TTC549 (cell line): ENCODE measurements around the gene MYLK3.

Source experiments
- FAIRE-seq: peaks from 2 replicates; lab custom pipeline; 2012; peaks lifted over from hg19 to GRCh38; lab: Jason Lieb, UNC

MYLK3 gene

GRCh38 chr16:46757339-46758050 is 9.4 kb upstream of the MYLK3 start:
- FAIRE-seq, result no peak

GRCh38 chr16:46756772-46757171 is 8.6 kb upstream of the MYLK3 start:
- no peak for FAIRE-seq

DNA sequence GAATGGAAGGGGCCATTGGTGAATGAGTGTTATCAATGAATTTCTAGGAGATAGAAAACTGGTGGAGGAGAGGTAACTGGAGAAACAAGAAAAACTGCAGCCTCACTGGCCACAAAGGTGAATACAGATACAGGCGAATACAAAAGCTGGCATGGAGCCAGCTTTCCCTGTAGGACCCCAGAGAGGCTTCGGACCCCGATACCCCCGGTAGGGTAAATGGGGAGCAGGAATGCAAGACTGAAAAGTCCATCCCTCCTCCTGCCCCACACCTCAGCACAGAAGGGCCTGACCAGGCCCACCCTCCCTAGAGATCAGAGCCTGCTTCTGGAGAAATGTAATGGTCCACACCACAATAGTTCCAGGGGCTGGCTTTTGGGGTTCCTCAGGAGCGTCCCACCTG is 4.9 kb upstream of the MYLK3 start:
- no peak for FAIRE-seq

DNA sequence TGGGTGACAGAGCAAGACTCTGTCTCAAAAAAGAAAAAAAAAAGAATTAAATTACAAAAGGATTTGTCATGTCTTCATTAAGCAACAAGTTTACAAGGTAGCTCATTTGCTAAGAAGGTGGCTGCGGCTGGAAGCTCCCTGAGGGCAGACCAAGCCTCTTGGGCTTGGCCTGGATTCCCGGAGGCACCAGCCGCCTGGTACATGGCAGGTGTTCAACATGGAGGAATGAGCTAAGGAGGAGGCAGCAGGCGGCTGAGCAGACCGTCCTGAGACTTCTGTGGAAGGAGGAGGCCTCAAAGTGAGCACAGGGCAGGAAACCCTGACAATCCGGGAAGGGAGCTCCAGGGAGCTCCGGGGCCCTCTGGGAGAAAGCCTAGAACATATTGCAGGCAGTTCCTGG is 3.2 kb upstream of the MYLK3 start:
- no peak for FAIRE-seq

DNA sequence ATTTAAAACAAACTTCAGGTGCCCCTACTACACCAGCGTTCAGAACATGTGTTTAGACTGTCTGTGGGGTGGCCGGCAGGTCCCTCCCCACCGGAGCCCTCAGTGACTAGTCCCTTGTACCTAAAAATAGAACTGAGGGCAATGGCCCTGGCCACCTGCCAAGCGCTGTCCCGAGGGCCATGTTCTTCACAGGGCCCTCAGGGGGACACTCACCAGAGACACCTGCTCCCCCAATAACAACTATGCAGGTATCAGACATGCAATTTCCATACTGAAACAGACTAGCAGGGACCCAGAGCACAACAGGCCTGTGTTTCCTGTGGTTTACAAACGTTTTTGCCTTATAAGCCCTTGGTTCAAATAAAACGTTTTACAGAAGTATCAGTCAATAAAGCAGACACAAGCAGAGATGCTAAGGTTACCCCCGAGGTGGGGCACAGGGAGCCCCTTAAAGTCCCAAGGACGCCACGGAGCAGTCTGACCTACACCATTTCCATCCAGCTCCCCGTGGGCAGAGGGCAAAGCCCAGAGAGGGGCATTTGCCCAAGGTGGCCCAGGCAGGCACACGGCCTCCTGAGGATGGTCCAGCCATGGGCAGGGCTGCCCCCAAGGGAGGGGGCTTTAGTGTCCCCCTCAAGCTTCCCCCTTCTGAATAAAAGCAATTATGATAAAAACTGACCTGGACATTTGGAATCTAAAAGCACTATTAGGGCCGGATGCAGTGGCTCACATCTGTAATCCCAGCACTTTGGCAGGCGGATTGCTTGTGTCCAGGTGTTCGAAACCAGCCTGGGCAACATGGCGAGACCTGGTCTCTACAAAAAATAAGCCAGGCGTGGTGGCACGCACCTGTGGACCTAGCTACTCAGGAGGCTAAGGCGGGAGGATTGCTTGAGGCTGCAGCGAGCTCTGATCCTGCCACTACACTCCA is 896 bp upstream of the MYLK3 start:
- no peak for FAIRE-seq

DNA sequence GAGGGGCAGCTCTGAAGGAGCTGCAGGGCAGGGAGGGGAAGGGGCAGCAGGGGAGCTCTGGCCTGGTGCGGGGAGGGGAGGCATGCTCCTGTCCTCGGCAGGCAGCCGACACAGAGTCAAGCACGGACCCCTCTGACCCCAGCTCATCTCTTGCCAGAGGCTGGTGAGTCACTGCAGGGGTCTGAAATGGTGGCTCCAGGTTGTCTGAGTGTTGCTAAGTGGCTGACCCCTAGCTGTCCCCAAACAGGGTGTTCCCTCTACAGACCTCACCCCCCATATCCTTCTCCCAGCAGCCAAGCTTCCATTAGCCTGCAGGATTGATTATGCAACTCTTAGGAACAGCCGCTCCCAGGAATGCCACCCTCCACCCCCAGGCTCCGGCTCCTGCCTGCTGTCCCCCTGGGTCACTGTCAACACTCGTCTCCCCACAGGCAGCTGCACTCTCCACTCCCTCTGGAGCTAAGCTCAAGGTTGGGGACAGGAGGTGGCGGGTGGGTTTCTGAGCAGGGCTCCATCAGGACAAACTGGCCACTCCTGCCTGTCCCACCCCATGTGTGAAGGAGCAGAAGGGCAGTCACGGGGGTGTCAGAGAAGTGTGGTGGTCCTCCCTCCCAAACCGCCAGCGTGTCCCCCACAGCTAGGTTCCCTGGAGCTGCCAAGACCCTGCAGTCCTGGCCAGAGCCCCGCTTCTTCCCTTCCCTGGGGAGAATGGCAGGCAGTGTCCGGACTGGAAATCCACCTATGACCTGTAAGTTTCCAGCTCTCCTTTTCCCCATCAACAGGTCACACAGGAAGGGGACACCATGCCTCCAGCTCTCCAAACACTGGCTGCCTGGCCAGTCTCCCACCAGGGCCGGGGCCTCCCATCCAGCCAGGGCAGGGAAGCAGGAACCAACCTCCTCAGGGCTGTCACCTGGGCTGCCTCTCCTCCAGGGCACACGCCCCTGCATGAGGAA is 1.0 kb downstream of the MYLK3 start:
- no peak for FAIRE-seq

DNA sequence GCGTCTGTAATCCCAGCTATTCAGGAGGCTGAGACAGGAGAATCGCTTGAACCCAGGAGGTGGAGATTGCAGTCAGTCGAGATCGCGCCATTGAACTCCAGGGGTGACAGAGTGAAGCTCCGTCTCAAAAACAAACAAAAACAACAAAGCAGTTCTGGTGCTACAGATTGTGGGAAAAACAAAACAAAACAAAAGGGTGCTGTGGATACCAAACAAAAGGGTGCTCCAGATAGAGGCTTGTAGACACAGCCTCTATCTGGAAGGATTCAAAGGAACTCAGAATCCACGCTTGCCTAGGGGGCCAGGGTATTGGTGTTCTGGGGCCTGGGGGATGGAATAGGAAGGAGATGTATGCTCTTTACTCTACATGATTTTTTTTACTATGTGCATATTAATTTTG is 2.5 kb downstream of the MYLK3 start:
- no peak for FAIRE-seq

DNA sequence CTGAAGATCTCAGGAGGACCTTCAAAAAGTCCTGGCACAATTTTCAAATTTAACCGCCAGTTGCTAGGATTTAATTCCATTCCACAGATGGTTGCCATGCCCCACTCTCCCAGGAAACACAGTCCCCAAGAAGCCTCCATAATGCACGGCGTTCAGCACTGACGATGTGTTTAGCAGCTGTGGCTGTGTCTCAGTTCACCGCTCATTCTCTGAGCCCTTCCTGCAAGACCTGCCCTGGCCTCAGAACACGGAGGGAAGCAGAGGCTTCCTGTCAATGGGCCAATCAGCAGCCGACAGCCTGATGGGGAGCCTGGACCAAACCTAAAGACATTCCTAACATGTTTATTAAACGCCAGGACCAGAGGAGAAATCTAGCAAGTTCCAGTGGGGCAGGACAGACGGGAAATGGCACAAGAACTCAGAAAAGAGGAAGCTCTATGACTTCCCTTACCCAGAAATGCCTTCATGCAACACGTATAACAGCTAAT is 4.9 kb downstream of the MYLK3 start:
- FAIRE-seq, result no peak

DNA sequence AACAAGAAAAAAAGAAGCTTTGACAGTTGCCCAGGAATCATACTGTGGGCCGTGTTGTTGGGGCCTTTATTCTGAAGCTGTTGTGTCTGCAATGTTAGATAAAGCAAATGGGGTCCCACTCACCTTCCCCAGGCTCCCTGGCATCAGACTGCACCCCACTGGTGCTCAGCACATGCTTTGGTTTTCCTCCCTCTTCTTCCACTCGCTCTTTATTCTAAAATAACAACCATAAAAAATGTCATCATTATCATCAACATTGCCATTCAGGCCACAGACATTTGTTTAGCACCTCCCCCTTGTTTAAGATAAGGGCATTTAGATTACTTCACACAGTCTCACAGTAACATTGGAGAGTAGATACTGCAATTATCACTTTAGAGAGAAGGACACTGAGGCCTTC is 8.2 kb downstream of the MYLK3 start:
- FAIRE-seq, result no peak

DNA sequence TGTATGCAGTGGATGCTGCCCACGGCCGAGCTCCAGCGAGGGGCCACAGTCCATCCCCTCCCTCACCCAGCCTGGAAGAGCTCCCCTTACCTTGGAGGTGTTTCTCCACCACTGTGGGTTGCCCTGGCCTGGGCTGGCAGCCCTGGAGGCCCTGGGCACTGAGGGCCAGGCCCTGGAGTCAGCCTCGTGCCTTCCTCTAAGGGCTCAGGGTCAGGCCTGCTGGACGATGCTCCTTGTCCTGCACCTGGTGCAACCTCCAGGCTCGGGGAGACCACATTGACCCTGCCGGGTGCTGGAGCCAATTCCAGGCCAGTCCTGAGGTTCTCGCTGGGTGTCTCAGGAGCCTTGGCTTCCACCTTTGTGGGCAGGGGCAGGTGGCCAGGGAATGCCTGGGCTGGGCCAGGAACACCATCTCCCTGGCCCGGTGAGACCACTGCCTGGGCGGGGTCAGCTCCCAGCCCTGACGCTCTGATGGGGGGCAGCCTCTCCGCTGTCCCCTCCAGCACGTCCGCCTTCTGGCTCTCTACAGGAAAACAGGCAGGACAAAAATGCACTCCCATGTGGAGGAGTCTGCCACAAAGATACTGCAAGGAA is 10.4 kb downstream of the MYLK3 start:
- FAIRE-seq, result no peak

DNA sequence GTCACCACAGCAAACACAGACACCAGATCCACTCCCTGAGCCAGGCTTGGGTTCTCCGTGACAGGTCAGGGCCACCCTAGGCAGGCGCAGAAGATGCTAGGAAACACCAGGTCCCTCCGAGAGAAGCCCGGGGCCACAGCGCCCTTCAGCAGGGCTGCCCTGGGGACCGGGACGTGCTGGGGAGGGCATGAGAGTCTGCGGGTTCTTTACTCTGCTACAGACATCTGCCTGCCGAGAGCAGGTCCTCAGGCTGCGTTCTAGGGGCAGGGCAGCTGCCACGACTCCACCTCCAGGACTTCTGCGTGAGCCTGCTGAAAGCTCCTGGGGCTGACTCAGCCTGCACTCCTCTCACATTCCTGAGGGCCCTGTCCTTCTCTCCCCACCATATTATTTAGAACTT is 11.4 kb downstream of the MYLK3 start:
- no peak for FAIRE-seq

- no peak for FAIRE-seq
These were observed 14.8 kb downstream of the MYLK3 start for GRCh38 chr16:46733319-46733830.

DNA sequence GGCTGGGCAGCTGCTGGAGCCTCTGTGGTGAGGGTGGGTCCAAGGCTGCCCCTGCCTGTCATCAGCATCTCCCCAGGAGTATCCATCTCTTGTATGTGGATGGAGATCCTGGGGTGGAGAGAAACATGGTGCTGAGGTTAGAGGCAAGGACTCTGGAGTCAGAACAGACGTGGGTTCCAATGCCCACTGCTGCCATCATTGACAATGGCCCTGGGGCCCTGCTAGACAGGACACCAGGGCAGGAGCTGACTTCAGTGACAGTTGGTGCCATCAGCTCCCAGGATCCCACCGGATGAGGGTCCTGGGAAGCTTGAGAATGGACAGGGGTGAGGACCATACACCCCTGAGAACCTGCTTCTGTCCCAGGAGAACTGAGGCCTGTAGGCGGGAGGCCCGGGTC is 15.6 kb downstream of the MYLK3 start:
- FAIRE-seq, result no peak

- FAIRE-seq, result no peak
These were observed 16.2 kb downstream of the MYLK3 start for GRCh38 chr16:46731691-46732555.

GRCh38 chr16:46730801-46731690 is 17.1 kb downstream of the MYLK3 start:
- FAIRE-seq, result no peak

- FAIRE-seq, result no peak
These were observed 18.0 kb downstream of the MYLK3 start for GRCh38 chr16:46730126-46730525.

DNA sequence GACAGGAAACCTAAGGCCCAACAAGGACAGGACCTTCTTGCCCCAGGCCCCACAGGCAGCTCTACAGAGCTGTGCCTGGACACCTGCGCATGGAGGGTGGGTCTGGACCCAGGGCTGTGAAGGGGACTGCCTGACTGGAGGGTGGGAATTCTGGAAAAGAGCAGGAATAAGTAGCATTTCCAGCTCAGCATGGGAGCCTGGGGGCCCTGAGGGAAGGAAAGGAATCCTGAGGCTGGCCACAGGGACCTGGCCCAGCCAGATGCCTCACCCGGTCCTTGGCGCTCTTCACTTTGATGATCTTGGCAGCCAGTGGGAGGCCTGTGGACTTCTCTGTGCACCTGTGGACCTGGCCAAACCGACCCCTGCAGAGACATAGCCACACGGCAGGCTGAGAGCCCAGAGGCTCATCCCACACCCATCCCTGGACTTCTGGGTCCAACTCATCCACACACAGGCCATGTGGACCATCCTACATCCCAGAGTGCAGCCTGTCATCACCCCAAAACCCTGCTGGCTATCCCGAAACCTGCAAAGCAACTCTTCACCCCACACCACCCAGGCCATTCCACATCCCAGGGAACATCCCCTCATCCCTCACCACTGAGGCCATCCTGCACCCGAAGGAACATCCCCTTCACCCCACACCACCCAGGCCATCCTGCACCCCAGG is 18.7 kb downstream of the MYLK3 start:
- FAIRE-seq, result no peak

DNA sequence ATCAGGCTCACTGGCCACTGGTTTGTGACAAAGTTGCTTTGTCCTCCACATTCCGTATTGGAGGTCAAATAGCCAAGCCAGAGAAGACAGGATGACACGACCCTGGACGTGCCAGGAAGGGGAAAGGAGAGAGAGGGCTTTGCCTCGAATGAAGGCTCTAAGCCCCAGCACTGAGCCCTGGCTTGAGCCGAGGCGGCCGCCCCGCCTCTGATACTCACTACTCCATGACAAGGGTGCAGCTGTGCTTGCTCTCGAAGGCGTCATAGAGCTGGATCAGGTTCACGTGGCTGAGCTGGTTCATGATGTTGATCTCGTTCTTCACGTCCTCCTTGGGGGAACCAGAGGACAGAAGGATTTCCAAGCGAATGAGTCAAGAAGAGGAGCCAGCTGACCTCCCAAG is 19.3 kb downstream of the MYLK3 start:
- no peak for FAIRE-seq

GRCh38 chr16:46727630-46728029 is 20.5 kb downstream of the MYLK3 start:
- no peak for FAIRE-seq
